Common myeloid progenitor, CD34-positive (primary cell): ENCODE results near the gene ZBTB7C.

Experiments used
- CTCF ChIA-PET: fragments of 350-600 bp; sonication (Branson Sonifier 250); formaldehyde crosslinking; loops from one replicate; lab custom pipeline; 2021; ENCODE audit warnings: antibody characterized with exemption; lab: Charles Lee
- POLR2A ChIA-PET: fragments of 350-600 bp; sonication (Branson Sonifier 250); formaldehyde crosslinking; loops from one replicate; lab custom pipeline; 2021; ENCODE audit warnings: antibody characterized with exemption; lab: Charles Lee
- DNase-seq, 3 donors: peaks; one replicate each; pipeline versions ENCODE4 v3.0.0 to v3.0.0-alpha.2; 2013
- H3K27ac ChIP-seq, 2 experiments: 1 replicate in 1 of 2; 2 replicates in 1 of 2; pipeline ENCODE4 v1.7.0; 2013; ENCODE audit warnings: inconsistent platforms in 2 of 2, low read length in 2 of 2, mild to moderate bottlenecking in 2 of 2, low read depth in 1 of 2, moderate library complexity in 1 of 2; ENCODE audit not compliant: severe bottlenecking in 2 of 2, insufficient read depth in 1 of 2, poor library complexity in 1 of 2
- H3K27me3 ChIP-seq, 5 experiments: replicated peaks in 2 of 5; 1 replicate in 3 of 5; 2 replicates in 2 of 5; pipeline versions ENCODE4 v1.6.1 to v1.7.0; 2013; ENCODE audit warnings: low read length in 4 of 5, mild to moderate bottlenecking in 2 of 5, moderate library complexity in 2 of 5, inconsistent platforms in 1 of 5; ENCODE audit not compliant: insufficient read depth in 5 of 5, control insufficient read depth in 4 of 5
- H3K36me3 ChIP-seq, 4 experiments: 1 replicate in 2 of 4; 2 replicates in 2 of 4; pipeline versions ENCODE4 v1.6.1 to v1.7.0; 2013; ENCODE audit warnings: low read length in 3 of 4, control low read depth in 1 of 4, mild to moderate bottlenecking in 1 of 4; ENCODE audit not compliant: control insufficient read depth in 4 of 4, insufficient read depth in 4 of 4
- H3K4me1 ChIP-seq, 4 experiments: 1 replicate in 3 of 4; 2 replicates in 1 of 4; pipeline versions ENCODE4 v1.6.1 to v1.7.1; 2013; ENCODE audit warnings: low read length in 3 of 4, mild to moderate bottlenecking in 3 of 4, control low read depth in 1 of 4, inconsistent platforms in 1 of 4, moderate library complexity in 1 of 4; ENCODE audit not compliant: control insufficient read depth in 4 of 4, insufficient read depth in 4 of 4; ENCODE audit errors: control extremely low read depth in 1 of 4
- H3K4me3 ChIP-seq, 7 experiments: 1 replicate in 4 of 7; 2 replicates in 3 of 7; pipeline versions ENCODE4 v1.5.1 to v1.7.0; 2013; ENCODE audit warnings: mild to moderate bottlenecking in 7 of 7, low read length in 6 of 7, moderate library complexity in 6 of 7, inconsistent platforms in 2 of 7, low read depth in 2 of 7, control low read depth in 1 of 7; ENCODE audit not compliant: insufficient read depth in 4 of 7, control insufficient read depth in 1 of 7; ENCODE audit errors: extremely low read depth in 1 of 7
- H3K9me3 ChIP-seq, 5 experiments: 1 replicate in 4 of 5; 2 replicates in 1 of 5; pipeline versions ENCODE4 v1.6.1 to v1.7.1; 2013; ENCODE audit warnings: low read length in 4 of 5, mild to moderate bottlenecking in 2 of 5, inconsistent platforms in 1 of 5, low read depth in 1 of 5, moderate library complexity in 1 of 5; ENCODE audit not compliant: control insufficient read depth in 4 of 5, insufficient read depth in 2 of 5; ENCODE audit errors: control extremely low read depth in 1 of 5
- WGBS: methylation state at CpG from one replicate; pipeline ENCODE4 v1.1.5; 2013; ENCODE audit not compliant: insufficient coverage; 5-methylcytosine and 5-hydroxymethylcytosine counted together

ZBTB7C gene

GRCh38 chr18:48320639-48320945, 88.6 kb downstream of the ZBTB7C start:
- peaks cover 0 to 9% (median 7%) of the 10 kb centered on the region in 4 experiments for H3K4me1 ChIP-seq
- no peak overlapping the region for H3K27ac ChIP-seq
- H3K27me3 ChIP-seq: peaks cover 0 to 9% (median 2%) of the 10 kb centered on the region in 5 experiments
- H3K36me3 ChIP-seq: no peaks in the 10 kb centered on the region
- ChIA-PET CTCF (no interaction called here), POLR2A (interaction anchor here (0.6 kb wide), 1 partner anchor 282 kb away, joined by 3 read pairs; no protein-coding TSS in a partner anchor)
- H3K9me3 ChIP-seq: no peaks in the 10 kb centered on the region
- WGBS: 26% methylated on average over 4 of the region's 4 CpGs
- H3K4me3 ChIP-seq: no peak overlapping the region
- DNase-seq: peak in 2 of 3 donors; percentile 22 to 26

- peaks cover 0 to 9% (median 7%) of the 10 kb centered on the region in 4 experiments for H3K4me1 ChIP-seq
- H3K27me3 ChIP-seq: peaks cover 0 to 15% (median 4%) of the 10 kb centered on the region in 5 experiments
- H3K27ac ChIP-seq: no peak overlapping the region
- WGBS: 72% methylated on average over 9 of the region's 10 CpGs
- no peaks in the 10 kb centered on the region for H3K9me3 ChIP-seq
- H3K36me3 ChIP-seq: no peaks in the 10 kb centered on the region
- ChIA-PET CTCF (no interaction called here), POLR2A (no interaction called here)
- no peak overlapping the region for H3K4me3 ChIP-seq
- DNase-seq: peak in 1 of 3 donors; percentile 1
Observed at GRCh38 chr18:48319801-48320638, 89.2 kb downstream of the ZBTB7C start.

GRCh38 chr18:48318436-48318835, 90.7 kb downstream of the ZBTB7C start:
- Histone ChIP-seq H3K4me3 (no peak overlapping the region), H3K9me3 (no peaks in the 10 kb centered on the region), H3K4me1 (peaks cover 0 to 9% (median 7%) of the 10 kb centered on the region in 4 experiments), H3K27me3 (peaks cover 0 to 24% (median 5%) of the 10 kb centered on the region in 5 experiments), H3K36me3 (no peaks in the 10 kb centered on the region), H3K27ac (no peak overlapping the region)
- ChIA-PET POLR2A (no interaction called here), CTCF (no interaction called here)
- DNase-seq: no peak
- WGBS: 86% methylated on average over 8 of the region's 8 CpGs

- Histone ChIP-seq H3K27me3 (peaks cover 0 to 27% (median 6%) of the 10 kb centered on the region in 5 experiments), H3K36me3 (no peaks in the 10 kb centered on the region), H3K4me1 (peaks cover 0 to 9% (median 7%) of the 10 kb centered on the region in 4 experiments), H3K27ac (no peak overlapping the region), H3K4me3 (no peak overlapping the region), H3K9me3 (no peaks in the 10 kb centered on the region)
- POLR2A ChIA-PET: no interaction called here
- CTCF ChIA-PET: no interaction called here
- 100% methylated on average over 2 of the region's 5 CpGs for WGBS
- DNase-seq: no peak
Observed at GRCh38 chr18:48317781-48318381, 91.3 kb downstream of the ZBTB7C start.

GRCh38 chr18:48316177-48316576, 93.0 kb downstream of the ZBTB7C start:
- Histone ChIP-seq H3K27ac (no peak overlapping the region), H3K27me3 (peaks cover 0 to 35% (median 6%) of the 10 kb centered on the region in 5 experiments), H3K4me3 (no peak overlapping the region), H3K36me3 (no peaks in the 10 kb centered on the region), H3K9me3 (no peaks in the 10 kb centered on the region), H3K4me1 (peaks cover 0 to 9% (median 7%) of the 10 kb centered on the region in 4 experiments)
- ChIA-PET POLR2A (no interaction called here), CTCF (no interaction called here)
- no peak for DNase-seq
- 70% methylated on average over 1 of the region's 3 CpGs for WGBS

- H3K36me3 ChIP-seq: no peaks in the 10 kb centered on the region
- H3K4me1 ChIP-seq: no peaks in the 10 kb centered on the region
- H3K9me3 ChIP-seq: no peaks in the 10 kb centered on the region
- H3K27ac ChIP-seq: no peak overlapping the region
- ChIA-PET CTCF (no interaction called here), POLR2A (no interaction called here)
- DNase-seq: no peak
- WGBS: 80% methylated on average over 1 of the region's 6 CpGs
- peaks cover 0 to 36% (median 6%) of the 10 kb centered on the region in 5 experiments for H3K27me3 ChIP-seq
- no peak overlapping the region for H3K4me3 ChIP-seq
Observed at GRCh38 chr18:48314690-48315089, 94.5 kb downstream of the ZBTB7C start.

- Histone ChIP-seq H3K4me3 (no peak overlapping the region), H3K9me3 (no peaks in the 10 kb centered on the region), H3K27me3 (peaks cover 0 to 37% (median 6%) of the 10 kb centered on the region in 5 experiments), H3K4me1 (no peaks in the 10 kb centered on the region), H3K27ac (no peak overlapping the region), H3K36me3 (no peaks in the 10 kb centered on the region)
- 100% methylated on average over 1 of the region's 6 CpGs for WGBS
- no peak for DNase-seq
- POLR2A ChIA-PET: no interaction called here
- CTCF ChIA-PET: no interaction called here
Observed at GRCh38 chr18:48313792-48314191, 95.4 kb downstream of the ZBTB7C start.
